Stimulated activated CD8-positive, alpha-beta memory T cell treated with anti-CD3 and anti-CD28 coated beads, Interleukin-7, amount 100 ng/mL, for 48 hours (primary cell): ENCODE measurements around the gene ABCC1.
"Not testable (repeated sequence)": the region's sequence is repeated elsewhere in the genome, so short reads cannot be mapped to it uniquely, and the experiment has no call there.

Experiments used
- DNase-seq, 2 donors: peaks; one replicate each; pipeline ENCODE4 v3.0.0-alpha.2; 2020; ENCODE audit warnings: low read depth in 1 of 2; ENCODE audit errors: extremely low read depth in 1 of 2

ABCC1 gene

DNA sequence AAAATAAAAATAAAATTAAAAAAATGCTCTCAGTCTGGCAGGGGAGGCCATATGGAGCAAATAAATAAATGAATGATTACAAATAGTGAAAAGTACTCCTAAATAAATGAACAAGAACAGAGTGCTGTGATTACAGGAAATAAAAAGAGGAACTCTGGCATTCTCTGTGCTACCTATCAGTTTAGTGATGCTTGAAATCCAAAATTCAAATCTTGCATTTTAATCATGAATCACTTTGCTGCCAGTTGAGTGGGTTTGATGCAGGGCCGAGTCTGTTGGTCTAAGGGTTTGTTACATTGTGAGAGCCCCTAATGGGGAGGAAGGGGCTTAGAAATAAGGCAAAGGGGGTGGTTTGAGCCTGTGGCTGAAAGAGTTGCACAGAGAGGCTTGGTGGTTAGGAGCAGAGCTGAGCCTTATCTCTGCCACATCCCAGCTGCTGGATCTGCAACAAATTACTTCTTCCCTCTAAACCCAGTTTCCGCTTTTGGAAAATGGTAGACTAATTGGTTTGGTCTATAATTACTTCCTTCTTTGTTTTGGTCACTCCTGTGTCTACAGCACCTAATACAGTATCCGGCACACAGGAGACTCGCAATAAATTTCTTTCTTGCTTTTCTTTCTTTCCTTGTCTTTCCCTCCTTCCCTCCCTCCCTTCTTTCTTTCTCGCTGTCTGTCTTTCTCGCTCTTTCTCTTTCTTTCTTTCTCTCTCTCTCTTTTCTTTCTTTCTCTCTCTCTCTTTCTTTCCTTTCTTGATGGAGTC is 6.3 kb upstream of the ABCC1 start:
- no peak for DNase-seq

DNA sequence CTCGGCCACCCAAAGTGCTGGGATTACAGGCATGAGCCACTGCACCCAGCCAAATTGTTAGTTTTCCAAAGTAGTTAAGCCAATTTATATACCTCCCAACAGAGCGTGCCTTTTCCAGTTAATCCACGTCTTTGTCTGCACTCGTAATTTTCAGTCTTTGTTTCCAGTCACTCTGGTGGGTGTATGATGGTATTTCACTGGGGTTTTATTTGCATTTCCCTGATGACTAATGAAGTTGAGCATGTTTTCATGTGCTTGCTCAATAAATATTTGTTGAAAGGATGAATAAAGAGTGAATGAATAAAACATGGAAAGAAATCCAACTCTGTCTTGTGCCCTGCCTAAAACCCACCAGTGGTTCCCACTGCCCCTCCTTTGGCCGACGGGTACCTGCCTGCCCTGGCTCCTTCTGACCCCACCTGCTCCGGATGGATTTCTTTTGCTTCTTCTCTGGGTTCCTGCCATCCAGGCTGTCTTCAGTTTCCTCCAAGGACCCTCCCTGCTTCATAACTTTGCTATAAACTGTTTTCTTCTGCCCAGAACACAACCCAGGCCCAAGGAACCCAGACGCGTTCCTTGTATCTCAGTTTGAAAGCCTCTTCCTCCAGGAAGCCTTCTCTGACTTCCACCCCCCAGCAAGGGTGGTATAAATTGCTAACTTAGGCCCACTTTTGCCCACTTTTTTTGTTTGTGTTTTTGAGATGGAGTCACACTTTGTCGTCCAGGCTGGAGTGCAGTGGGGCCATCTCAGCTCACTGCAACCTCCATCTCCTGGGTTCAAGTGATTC is 3.0 kb upstream of the ABCC1 start:
- DNase-seq = no peak

DNA sequence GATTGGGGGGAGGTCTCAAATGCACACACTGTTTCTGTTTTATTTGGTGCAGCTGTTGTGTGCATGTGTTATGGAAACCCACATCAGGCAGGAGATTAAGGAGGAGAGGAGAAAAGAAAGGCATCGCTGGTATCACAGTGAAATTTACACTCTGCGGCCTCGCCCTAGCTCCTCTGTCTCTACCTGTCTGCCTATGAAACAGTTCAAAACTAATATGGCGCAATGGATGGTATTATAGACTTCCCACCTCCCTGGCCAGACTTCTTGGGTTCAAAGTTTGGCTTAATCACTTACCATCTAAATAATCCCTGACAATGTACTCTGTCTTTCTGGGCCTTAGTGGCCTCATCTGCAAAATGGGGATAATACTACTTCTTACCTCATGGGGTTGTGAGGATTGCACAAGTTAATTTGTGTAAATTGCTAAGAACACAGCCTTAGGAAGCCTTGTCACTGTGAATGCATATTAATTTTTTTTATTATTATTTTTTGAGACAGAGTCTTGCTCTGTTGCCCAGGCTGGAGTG is 1.4 kb upstream of the ABCC1 start:
- DNase-seq = no peak

DNA sequence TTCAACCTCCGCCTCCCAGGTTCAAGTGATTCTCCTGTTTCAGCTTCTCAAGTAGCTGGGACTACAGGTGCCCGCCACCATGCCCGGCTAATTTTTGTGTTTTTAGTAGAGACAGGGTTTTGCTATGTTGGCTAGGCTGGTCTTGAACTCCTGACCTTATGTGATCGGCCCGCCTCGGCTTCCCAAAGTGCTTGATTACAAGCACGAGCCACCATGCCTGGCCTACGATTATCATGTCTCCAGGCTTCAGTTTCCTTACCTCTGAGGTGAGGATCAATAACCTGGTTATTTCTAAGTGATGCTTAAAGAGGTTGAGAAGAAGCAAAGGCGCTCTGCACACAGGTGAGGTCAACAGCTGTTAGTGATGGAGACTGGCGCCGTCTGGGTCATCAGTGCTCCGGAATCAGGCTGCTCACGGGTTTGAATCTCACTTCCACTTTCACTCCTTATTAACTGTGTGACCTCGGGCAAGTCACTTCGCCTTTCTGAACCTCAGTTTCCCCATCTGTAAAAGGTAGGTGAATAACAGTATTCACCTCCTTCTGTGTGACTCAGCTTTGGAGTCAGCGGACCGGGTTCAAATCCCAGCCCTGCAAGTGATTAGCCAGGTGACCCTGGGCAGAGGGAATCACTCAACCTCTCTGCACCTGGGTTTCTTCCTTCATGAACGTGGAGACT is 745 bp upstream of the ABCC1 start:
- no peak for DNase-seq

DNA sequence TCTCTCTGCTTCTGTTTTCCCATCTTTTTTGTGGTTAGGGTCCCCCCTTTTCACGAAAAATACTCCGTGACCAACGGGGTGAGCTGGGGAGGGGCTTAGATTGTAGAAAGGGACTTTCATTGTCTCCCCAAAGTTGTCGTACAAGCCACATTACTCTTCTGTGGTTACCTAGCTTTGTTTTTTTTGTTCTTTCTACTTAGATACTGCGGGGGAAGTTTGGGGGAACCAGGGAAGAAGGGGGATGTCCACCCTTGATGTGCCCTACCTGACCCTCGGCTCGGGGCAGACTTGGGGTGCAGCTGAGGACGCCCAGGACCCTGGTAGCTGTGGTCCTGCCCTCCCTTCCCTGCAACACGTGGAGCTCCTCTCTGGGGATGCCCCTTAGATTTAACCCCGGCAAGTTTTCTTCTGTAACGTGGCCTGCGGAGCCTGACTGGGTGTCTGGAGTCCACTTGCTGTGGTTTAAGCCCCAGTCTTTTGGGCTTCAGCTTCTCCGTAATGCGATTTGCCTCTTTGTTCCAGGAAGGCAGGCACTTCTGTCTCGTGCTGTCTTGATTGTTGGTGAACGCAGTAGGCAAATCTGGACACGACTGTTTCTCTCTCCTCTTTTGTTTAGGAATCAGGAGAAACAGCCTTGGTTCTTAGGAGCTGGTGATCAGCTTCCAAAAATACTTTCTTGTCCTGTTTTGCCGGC is 892 bp downstream of the ABCC1 start:
- peak in 1 of 2 donors; percentile 14 for DNase-seq

DNA sequence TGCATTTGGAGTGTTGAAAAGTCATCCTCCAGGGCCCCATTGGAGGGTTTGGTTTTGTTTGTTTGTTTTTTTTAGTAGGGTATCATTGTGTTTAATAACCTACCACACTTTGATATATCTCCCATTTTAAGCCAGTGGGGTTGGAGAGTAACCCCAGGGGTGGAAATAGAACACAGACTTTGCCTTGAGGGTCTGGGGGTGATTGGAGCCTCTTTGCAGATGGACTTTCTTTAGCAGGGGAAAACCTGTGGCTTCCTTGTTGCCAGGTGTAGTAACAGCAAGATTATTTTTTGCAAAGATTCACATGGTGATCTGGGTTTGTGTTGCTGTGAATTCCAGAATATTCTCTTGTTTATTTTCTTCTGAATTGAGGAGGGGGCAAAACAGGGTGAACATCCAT is 1.5 kb downstream of the ABCC1 start:
- no peak for DNase-seq

DNA sequence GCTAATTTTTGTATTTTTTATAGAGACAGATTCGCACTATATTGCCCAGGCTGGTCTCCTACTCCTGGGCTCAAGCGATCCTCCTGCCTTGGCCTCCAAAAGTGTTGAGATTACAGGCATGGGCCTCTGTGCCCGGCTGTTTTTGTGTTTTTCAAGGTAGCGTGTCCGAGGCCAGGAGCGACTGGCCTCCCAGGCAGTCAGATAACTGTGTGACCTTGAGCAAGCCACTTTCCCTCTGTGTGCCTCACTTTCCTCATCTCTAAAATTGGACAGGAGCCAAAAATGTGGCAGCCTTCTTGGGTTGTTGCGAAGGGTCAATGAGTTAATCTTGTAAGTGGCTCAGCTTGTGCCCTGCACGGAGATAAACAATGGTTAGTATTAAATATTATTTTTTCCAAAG is 2.4 kb downstream of the ABCC1 start:
- no peak for DNase-seq

DNA sequence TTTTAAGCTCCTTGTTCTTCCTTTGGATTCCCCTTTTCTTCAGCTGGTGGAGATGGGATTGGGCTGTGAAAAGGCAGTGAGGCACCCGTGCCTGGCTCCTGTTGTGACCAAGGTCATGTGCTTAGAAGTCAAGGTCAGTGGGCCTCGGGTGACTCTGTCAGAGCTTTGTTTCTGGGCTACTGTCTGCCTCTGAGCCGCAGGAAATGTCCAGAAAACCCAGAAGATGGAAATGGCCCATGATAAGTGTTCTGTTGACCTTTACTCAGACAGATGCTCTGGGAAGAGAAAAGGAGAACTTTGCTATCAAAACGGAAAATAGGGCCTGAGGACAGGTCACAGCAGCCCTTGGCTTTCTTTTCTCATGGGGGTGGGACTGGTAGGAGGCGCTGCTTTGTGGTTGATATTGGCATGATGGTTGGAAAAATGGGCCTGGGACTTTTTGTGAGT is 2.9 kb downstream of the ABCC1 start:
- no peak for DNase-seq

DNA sequence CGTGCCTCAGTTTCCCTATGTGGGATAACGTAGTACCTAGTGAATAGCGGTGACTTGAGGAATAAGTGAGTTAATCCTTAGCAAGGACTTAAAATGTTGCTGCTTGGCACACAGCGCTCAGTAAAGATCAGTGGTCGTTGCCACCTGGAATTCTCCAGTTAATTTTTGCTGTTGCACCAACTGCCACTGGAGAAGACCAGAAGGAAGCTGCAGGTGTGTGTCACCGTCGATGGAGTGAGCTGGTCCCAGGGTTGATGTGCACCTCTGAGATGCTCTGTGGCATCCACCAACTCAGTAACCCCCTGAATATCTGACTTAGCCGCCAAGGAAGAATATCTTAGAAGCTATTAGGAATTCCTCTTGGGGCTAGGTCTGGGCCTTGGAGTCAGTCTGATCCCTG is 4.1 kb downstream of the ABCC1 start:
- DNase-seq = no peak

DNA sequence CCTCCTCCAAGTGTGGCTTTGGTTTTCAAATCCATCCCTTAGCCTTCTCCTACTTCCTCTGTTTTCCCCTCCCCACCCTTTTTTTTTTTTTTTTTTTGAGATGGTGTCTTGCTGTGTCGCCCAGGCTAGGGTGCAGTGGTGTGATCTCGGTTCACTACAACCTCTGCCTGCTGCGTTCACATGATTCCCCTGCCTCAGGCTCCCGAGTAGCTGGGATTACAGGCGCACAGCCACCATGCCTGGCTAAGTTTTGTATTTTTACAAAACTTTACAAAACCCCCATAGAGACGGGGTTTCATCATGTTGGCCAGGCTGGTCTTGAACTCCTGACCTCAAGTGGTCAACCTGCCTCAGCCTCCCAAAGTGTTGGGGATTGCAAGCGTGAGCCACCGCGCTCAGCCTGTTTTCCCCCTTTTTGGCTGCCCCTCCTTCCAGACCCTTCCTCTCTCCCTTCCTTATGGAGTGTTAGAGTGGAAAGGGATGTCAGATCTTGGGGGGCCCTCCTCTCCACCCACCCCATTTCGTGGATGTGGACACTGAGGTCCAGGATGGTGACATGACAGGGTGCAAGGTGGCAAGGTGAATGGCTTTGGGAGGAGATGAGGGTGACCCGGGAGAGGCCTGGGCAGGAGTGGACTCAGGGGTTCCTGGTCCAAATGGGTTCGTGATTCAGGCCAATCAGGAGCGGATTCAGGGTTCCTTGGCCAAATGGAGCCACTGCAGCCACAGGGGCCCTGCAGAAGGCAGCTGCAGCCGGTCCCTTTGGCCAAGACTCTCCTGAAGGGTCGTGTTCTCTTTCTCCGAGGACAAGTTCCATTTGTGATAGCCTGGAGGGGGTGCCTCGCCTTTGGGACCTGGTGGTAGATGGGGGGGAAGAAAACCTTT is 4.8 kb downstream of the ABCC1 start:
- DNase-seq = no peak

DNA sequence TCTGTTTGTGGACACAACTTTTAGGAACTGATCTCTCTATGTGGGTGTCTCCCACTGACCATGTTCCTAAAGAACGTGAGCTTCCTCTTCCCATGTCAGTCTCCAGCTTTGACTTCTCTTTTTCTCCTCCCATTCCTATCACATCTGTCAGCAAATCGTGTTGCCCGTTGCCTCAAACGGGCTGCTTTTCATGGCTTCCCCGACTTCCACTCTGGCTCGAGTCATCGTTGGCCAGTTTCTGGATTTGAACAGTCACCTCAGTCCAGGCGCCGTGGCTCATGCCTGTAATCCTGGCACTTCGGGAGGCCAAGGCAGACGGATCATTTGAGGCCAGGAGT is 5.4 kb downstream of the ABCC1 start:
- no peak for DNase-seq

DNA sequence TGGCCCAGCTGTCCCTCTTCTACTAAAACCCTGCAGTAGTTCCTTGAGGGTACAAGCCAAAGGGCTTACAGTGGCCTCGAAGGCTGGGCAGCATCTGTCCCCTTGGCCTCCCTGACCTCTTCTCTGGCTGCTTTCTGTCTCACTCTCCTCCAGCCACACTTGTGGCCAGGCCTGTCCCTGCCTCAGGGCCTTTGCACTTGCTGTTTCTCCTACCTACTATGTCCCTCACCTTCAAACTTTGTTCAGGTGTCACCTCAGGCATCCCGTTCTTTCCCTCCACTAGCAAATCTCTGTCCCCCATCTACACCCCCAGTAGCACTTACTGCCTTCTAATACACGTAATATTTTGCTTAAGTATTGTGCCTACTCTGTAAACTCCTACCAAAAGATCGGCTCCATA is 6.0 kb downstream of the ABCC1 start:
- DNase-seq = no peak

DNA sequence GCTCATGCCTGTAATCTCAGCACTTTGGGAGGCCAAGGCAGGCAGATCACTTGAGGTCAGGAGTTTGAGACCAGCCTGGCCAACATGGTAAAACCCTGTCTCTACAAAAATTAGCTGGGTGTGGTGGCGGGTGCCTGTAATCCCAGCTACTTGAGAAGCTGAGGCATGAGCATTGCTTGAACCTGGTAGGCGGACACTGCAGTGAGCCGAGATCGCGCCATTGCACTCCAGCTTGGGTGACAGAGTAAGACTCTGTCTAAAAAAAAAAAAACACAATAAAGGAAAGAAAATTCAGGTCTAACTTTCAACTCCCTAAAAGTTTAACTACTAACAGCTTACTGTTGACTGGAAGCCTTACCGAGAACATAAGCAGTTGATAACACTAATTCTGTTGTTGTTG is 6.7 kb downstream of the ABCC1 start:
- not testable (repeated sequence) for DNase-seq

DNA sequence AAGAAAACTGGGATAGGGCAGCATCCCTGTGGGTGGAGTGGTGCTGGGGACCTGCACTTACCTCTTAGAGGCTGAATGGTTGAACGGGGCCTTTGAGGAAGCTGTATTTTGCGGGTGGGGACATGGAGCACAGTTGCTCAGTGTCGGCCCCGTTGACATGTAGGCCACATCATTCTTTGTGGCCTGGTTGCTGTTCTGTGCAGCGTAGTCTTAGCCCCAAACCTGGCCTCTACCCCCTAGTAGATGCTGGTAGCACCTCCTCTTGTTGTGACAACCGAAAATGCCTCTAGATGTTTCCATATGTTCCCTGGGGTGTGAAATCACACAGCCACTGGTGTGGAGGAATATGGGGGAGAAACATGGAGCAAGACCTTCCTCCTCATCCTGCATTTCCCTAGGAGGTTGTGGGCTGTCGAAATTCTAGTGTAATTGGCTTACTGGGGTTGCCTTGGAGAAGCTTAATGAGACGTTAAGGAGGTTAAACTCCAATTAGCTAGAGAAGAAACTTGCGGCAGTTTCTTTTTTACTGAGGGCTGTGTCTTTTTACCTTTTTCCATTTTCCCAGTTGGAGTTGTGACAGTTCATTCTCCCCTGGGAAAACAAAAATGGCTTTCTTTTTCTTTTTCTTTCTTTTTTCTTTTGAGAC is 9.4 kb downstream of the ABCC1 start:
- no peak for DNase-seq

DNA sequence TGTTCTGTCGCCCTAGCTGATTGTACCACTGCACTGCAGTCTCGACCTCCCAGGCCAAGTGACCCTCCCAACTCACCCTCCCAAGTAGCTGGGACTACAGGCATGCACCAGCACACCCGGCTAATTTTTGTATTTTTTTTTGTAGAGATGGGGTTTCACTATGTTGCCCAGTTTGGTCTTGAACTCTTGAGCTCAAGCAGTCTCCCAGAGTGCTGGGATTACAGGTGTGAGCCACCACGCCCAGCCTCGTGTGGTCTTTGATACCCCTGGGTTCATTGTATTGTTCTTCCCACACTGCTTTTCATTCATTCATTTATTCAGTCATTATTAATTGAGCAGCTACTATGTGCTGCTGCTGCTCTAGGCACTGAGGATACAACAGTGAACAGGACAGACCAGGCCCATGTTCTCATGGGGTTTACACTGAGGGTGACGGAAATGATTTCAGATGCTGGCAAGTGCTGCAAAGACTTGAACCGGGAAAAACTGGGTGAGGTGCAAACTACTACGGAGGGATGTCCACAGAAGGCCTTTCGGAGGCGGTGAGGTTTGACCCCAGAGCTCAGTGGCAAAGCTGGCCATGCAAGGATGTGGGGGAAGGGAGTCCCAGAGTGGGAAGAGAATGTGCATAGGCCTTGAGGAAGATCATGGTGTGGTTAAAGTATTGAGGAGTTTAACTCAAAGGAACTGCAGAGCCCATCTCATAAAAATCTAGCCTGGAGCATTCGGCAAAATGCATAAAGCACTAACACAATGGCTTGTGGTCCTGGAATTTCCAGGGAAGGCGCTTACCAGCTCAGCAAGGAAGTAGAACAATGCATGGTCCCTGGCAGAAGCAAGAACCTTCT is 10.9 kb downstream of the ABCC1 start:
- no peak for DNase-seq

DNA sequence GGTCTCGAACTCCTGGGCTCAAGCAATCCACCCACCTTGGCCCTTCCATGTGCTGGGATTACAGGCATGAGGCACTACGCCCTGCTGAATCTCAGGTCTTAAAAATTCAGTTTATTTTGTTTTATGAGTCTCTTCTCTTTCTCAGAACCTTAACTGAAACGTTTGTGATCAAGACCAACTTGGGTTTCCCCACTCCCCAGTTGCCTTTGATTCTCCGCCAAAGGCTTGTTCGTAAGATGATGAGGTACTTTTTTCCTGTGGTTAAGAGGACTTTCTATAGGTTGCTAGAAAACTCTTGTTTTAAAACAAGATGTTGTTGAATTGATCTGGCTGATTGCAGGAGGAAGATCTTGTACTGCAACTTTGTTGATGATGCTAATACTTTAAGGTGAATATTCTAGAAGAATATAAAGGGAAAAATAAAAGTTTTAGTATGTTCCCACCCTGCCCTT is 11.7 kb downstream of the ABCC1 start:
- peak; percentile 29 to 69 for DNase-seq

DNA sequence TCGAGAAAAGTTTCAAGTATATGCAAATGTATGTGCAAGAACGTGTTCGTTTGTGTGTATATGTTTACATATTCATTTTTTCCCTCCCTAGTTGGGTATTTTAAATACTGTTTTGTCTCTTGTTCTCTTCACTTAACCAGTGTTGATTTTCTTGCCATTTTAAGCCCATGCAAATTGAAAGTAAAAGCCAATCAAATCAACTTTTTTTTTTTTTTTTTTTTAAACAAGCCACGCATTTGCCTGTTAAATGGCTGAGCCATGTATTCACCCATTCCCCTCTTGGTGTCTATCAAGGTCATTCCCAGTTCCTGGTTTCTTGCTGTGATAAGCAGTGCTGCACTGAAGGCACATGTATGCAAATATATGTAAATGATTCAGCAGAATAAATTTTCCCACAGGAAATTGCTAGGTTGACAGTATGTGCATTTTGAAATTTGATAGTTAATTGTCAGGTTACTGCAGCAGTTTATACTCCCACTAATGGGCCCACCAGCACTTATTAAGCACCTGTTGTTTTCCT is 12.2 kb downstream of the ABCC1 start:
- no peak for DNase-seq

DNA sequence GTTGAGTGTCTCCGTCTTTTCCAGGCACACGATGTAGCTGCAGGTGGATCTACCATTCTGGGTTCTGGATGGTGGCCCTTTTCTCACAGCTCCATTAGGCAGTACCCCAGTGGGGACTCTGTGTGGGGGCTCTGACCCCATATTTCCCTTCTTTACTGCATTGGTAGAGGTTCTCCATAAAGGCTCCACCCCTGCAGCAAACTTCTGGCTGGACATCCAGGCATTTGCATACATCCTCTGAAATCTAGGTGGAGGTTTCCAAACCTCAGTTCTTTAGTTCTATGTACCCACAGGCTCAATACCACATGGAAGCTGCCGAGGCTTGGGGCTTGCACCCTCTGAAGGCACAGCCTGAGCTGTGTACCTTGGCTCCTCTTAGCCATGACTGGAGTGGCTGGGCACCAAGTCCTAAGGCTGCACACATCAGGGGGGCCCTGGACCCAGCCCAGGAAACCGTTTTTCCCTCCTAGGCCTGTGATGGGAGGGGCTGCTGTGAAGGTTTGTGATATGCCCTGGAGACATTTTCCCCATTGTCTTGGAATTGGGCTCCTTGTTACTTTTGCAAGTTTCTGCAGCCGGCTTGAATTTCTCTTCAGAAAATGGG is 14.0 kb downstream of the ABCC1 start:
- no peak for DNase-seq
